Neuronal stem cell (in vitro differentiated cells): ENCODE measurements around the gene ASAH2.

ENCODE experiments used
- DNase-seq: peaks from one replicate; pipeline ENCODE4 v3.0.0-alpha.2; 2013; ENCODE audit warnings: low spot score
- H2AFZ ChIP-seq: one replicate; pipeline ENCODE4 v1.6.1; 2013; ENCODE audit warnings: mild to moderate bottlenecking, low read length, inconsistent platforms
- H2AK5ac ChIP-seq: 2 replicates; pipeline ENCODE4 v1.6.1; 2013; ENCODE audit warnings: low read depth, mild to moderate bottlenecking, inconsistent platforms, low read length, moderate library complexity, mixed read lengths
- H2BK120ac ChIP-seq: 2 replicates; pipeline ENCODE4 v1.6.1; 2013; ENCODE audit warnings: low read depth, mild to moderate bottlenecking, inconsistent platforms, low read length, moderate library complexity, mixed read lengths
- H2BK12ac ChIP-seq: one replicate; pipeline ENCODE4 v1.6.1; 2013; ENCODE audit warnings: low read length, inconsistent platforms
- H2BK15ac ChIP-seq: 2 replicates; pipeline ENCODE4 v1.6.1; 2013; ENCODE audit warnings: mild to moderate bottlenecking, low read length, inconsistent platforms, mixed read lengths
- H2BK5ac ChIP-seq: one replicate; pipeline ENCODE4 v1.6.1; 2013; ENCODE audit warnings: inconsistent platforms, mild to moderate bottlenecking, low read length, moderate library complexity
- H3K14ac ChIP-seq: one replicate; pipeline ENCODE4 v1.6.1; 2013; ENCODE audit warnings: low read length, inconsistent platforms
- H3K18ac ChIP-seq: 2 replicates; pipeline ENCODE4 v1.6.1; 2013; ENCODE audit warnings: low read length, inconsistent platforms
- H3K23ac ChIP-seq: 2 replicates; pipeline ENCODE4 v1.6.1; 2013; ENCODE audit warnings: low read depth, mild to moderate bottlenecking, mixed read lengths, low read length, inconsistent platforms; ENCODE audit not compliant: poor library complexity
- H3K27ac ChIP-seq: replicated peaks from 3 replicates; pipeline ENCODE4 v1.5.1; 2013; ENCODE audit warnings: low read length, inconsistent platforms
- H3K27me3 ChIP-seq, 3 experiments: 2 replicates each; pipeline ENCODE4 v1.6.1; 2013; ENCODE audit warnings: low read length in 3 of 3, mild to moderate bottlenecking in 2 of 3, inconsistent platforms in 1 of 3, low read depth in 1 of 3, mixed read lengths in 1 of 3, moderate library complexity in 1 of 3; ENCODE audit not compliant: control insufficient read depth in 3 of 3, insufficient read depth in 3 of 3
- H3K36me3 ChIP-seq, 2 donors: replicated peaks in 1 of 2; 2 replicates each; pipeline ENCODE4 v1.6.1; 2013; ENCODE audit warnings: low read length in 2 of 2; ENCODE audit not compliant: control insufficient read depth in 2 of 2, insufficient read depth in 2 of 2
- H3K4ac ChIP-seq: 2 replicates; pipeline ENCODE4 v1.6.1; 2013; ENCODE audit warnings: inconsistent platforms, mild to moderate bottlenecking, low read length, moderate library complexity
- H3K4me1 ChIP-seq, 2 donors: 1 replicate in 1 of 2; 2 replicates in 1 of 2; pipeline ENCODE4 v1.6.1; 2013; ENCODE audit warnings: low read length in 2 of 2, low read depth in 1 of 2; ENCODE audit not compliant: control insufficient read depth in 2 of 2, insufficient read depth in 1 of 2
- H3K4me2 ChIP-seq: one replicate; pipeline ENCODE4 v1.6.1; 2013; ENCODE audit warnings: mild to moderate bottlenecking, low read length, inconsistent platforms; ENCODE audit not compliant: insufficient read depth, poor library complexity, severe bottlenecking
- H3K4me3 ChIP-seq, 2 donors: 2 replicates each; pipeline ENCODE4 v1.5.1; 2013; ENCODE audit warnings: low read length in 2 of 2, mild to moderate bottlenecking in 2 of 2, inconsistent platforms in 1 of 2, moderate library complexity in 1 of 2
- H3K79me1 ChIP-seq: one replicate; pipeline ENCODE4 v1.6.1; 2013; ENCODE audit warnings: low read depth, mild to moderate bottlenecking, inconsistent platforms, low read length, moderate library complexity
- H3K9ac ChIP-seq: one replicate; pipeline ENCODE4 v1.6.1; 2013; ENCODE audit warnings: mild to moderate bottlenecking, low read depth, low read length, inconsistent platforms; ENCODE audit not compliant: poor library complexity
- H3K9me3 ChIP-seq, 2 donors: replicated peaks in 1 of 2; 2 replicates each; pipeline versions ENCODE3 to v1.6.1; 2013; ENCODE audit warnings: low read length in 2 of 2, mild to moderate bottlenecking in 2 of 2, inconsistent platforms in 1 of 2, low read depth in 1 of 2, mixed read lengths in 1 of 2, moderate library complexity in 1 of 2; ENCODE audit not compliant: control insufficient read depth in 2 of 2, insufficient read depth in 1 of 2
- H4K8ac ChIP-seq: one replicate; pipeline ENCODE4 v1.6.1; 2013; ENCODE audit warnings: low read depth, mild to moderate bottlenecking, inconsistent platforms, low read length, moderate library complexity
- H4K91ac ChIP-seq: one replicate; pipeline ENCODE4 v1.6.1; 2013; ENCODE audit warnings: low read length, low read depth, mild to moderate bottlenecking, inconsistent platforms; ENCODE audit not compliant: poor library complexity
- WGBS, 2 donors: extraction: QIAGEN DNeasy Blood & Tissue Kit; methylation state at CpG; one replicate each; pipeline ENCODE4 v1.1.7; 2013; ENCODE audit warnings: missing lambda C conversion rate in 2 of 2, mixed read lengths in 1 of 2; ENCODE audit not compliant: insufficient read length in 2 of 2, insufficient replicate concordance in 1 of 2; ENCODE audit errors: extremely low coverage in 2 of 2; 5-methylcytosine and 5-hydroxymethylcytosine counted together

The ASAH2 gene

GRCh38 chr10:50224330-50224952, 26.9 kb downstream of the ASAH2 start:
- no CpG with 5 or more reads among the region's 6 CpGs for WGBS, 2 donors

DNA sequence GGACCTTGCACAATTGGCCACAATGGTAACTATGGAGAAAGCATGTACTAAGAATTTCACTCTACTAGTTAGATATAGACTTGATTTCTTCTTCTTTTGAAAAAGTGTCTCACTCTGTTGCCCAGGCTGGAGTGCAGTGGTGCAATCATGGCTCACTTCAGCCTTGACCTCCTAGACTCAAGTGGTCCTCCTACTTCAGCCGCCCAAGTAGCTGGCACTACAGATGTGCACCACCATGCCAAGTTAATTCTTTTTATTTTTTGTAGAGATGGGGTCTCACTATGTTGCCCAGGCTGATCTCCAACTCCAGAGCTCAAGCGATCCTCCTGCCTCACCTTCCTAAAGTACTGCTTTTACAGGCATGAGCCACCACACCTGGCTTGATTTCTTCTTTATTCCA, 29.1 kb downstream of the ASAH2 start:
- Histone ChIP-seq H2BK15ac (no peak overlapping the region), H3K27me3 (no peaks in the 10 kb centered on the region), H3K27ac (no peak overlapping the region), H2BK12ac (no peak overlapping the region), H3K23ac (no peak overlapping the region), H3K36me3 (no peaks in the 10 kb centered on the region), H2BK120ac (no peak overlapping the region), H2AFZ (no peak overlapping the region), H3K79me1 (no peaks in the 10 kb centered on the region), H3K4ac (no peak overlapping the region), H2AK5ac (no peak overlapping the region), H3K18ac (no peak overlapping the region), H3K4me3 (no peak overlapping the region), H3K4me1 (no peaks in the 10 kb centered on the region), H3K9ac (no peak overlapping the region), H3K9me3 (no peaks in the 10 kb centered on the region), H4K91ac (no peak overlapping the region), H2BK5ac (no peak overlapping the region), H4K8ac (no peak overlapping the region), H3K14ac (no peak overlapping the region), H3K4me2 (no peak overlapping the region)
- no CpG with 5 or more reads among the region's 2 CpGs for WGBS, 2 donors
- DNase-seq = no peak

More at GRCh38 chr10:50224330-50224952, 26.9 kb downstream of the ASAH2 start:
- H3K14ac ChIP-seq = no peak overlapping the region
- no peak overlapping the region for H2BK12ac ChIP-seq
- peaks cover 0 to 7% (median 0%) of the 10 kb centered on the region in 3 experiments for H3K27me3 ChIP-seq
- H2BK120ac ChIP-seq = no peak overlapping the region
- H3K4me1 ChIP-seq = no peaks in the 10 kb centered on the region
- no peaks in the 10 kb centered on the region for H3K36me3 ChIP-seq
- no peak overlapping the region for H3K4me2 ChIP-seq
- H4K8ac ChIP-seq = no peak overlapping the region
- peak; percentile 57 for DNase-seq
- no peak overlapping the region for H3K23ac ChIP-seq
- no peak overlapping the region for H3K18ac ChIP-seq
- H2AFZ ChIP-seq = no peak overlapping the region
- no peak overlapping the region for H2AK5ac ChIP-seq
- no peak overlapping the region for H4K91ac ChIP-seq
- no peak overlapping the region for H3K27ac ChIP-seq
- no peak overlapping the region for H3K4me3 ChIP-seq
- no peak overlapping the region for H2BK5ac ChIP-seq
- no peak overlapping the region for H3K4ac ChIP-seq
- H3K79me1 ChIP-seq = no peaks in the 10 kb centered on the region
- H3K9ac ChIP-seq = no peak overlapping the region
- H2BK15ac ChIP-seq = no peak overlapping the region
- H3K9me3 ChIP-seq = no peaks in the 10 kb centered on the region

DNA sequence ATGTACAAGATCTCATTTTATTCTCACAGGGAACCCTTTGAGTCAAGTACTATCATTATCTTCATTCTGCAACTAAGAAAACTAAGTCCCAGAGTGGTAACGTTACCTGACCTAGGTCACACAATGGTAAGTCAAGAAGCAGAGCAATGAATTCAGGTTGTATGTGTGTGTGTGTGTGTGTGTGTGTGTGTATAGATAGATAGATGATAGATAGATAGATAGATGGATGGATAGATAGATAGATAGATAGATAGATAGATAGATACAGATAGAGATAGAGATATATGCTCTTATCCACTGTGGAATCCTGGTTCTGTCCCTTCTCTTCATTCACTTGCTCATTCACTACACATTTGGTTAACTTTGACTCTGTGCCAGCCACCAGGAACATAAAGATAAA, 29.8 kb downstream of the ASAH2 start:
- H2AFZ ChIP-seq = no peak overlapping the region
- no peak overlapping the region for H3K9ac ChIP-seq
- no peak overlapping the region for H2BK12ac ChIP-seq
- H3K36me3 ChIP-seq = no peaks in the 10 kb centered on the region
- H3K18ac ChIP-seq = no peak overlapping the region
- H2BK120ac ChIP-seq = no peak overlapping the region
- H3K4me2 ChIP-seq = no peak overlapping the region
- H4K8ac ChIP-seq = no peak overlapping the region
- H3K23ac ChIP-seq = no peak overlapping the region
- H3K4me1 ChIP-seq = peaks cover 0 to 3% of the 10 kb centered on the region in 2 donors
- H3K79me1 ChIP-seq = no peaks in the 10 kb centered on the region
- no peak overlapping the region for H2BK15ac ChIP-seq
- no peak overlapping the region for H3K4ac ChIP-seq
- DNase-seq = no peak
- no peak overlapping the region for H3K14ac ChIP-seq
- no CpG with 5 or more reads among the region's 1 CpG for WGBS, 2 donors
- H3K27me3 ChIP-seq = no peaks in the 10 kb centered on the region
- H3K4me3 ChIP-seq = no peak overlapping the region
- no peaks in the 10 kb centered on the region for H3K9me3 ChIP-seq
- H2AK5ac ChIP-seq = no peak overlapping the region
- no peak overlapping the region for H2BK5ac ChIP-seq
- H4K91ac ChIP-seq = no peak overlapping the region
- no peak overlapping the region for H3K27ac ChIP-seq

- H2BK5ac ChIP-seq = no peak overlapping the region
- no peak overlapping the region for H3K18ac ChIP-seq
- H4K8ac ChIP-seq = no peak overlapping the region
- no peaks in the 10 kb centered on the region for H3K27me3 ChIP-seq
- H3K36me3 ChIP-seq = no peaks in the 10 kb centered on the region
- no peak overlapping the region for H2BK15ac ChIP-seq
- H2BK12ac ChIP-seq = no peak overlapping the region
- H3K4me3 ChIP-seq = no peak overlapping the region
- peaks cover 0 to 3% of the 10 kb centered on the region in 2 donors for H3K4me1 ChIP-seq
- H3K79me1 ChIP-seq = no peaks in the 10 kb centered on the region
- no peak overlapping the region for H2AFZ ChIP-seq
- H3K9ac ChIP-seq = no peak overlapping the region
- H3K14ac ChIP-seq = no peak overlapping the region
- DNase-seq = no peak
- H3K4me2 ChIP-seq = no peak overlapping the region
- WGBS, 2 donors = no CpG with 5 or more reads among the region's 2 CpGs
- no peak overlapping the region for H3K4ac ChIP-seq
- no peak overlapping the region for H2AK5ac ChIP-seq
- no peak overlapping the region for H3K23ac ChIP-seq
- no peaks in the 10 kb centered on the region for H3K9me3 ChIP-seq
- no peak overlapping the region for H3K27ac ChIP-seq
- no peak overlapping the region for H2BK120ac ChIP-seq
- H4K91ac ChIP-seq = no peak overlapping the region
Observed at GRCh38 chr10:50219646-50220045, 31.7 kb downstream of the ASAH2 start.
